ENCODE data around the gene PCDHA10.
A peak's percentile ranks its signal among the peaks of the same experiment; 100 is the strongest.
"Not testable (repeated sequence)": the region's sequence is repeated elsewhere in the genome, so short reads cannot be mapped to it uniquely, and the experiment has no call there.

The PCDHA10 gene

DNA sequence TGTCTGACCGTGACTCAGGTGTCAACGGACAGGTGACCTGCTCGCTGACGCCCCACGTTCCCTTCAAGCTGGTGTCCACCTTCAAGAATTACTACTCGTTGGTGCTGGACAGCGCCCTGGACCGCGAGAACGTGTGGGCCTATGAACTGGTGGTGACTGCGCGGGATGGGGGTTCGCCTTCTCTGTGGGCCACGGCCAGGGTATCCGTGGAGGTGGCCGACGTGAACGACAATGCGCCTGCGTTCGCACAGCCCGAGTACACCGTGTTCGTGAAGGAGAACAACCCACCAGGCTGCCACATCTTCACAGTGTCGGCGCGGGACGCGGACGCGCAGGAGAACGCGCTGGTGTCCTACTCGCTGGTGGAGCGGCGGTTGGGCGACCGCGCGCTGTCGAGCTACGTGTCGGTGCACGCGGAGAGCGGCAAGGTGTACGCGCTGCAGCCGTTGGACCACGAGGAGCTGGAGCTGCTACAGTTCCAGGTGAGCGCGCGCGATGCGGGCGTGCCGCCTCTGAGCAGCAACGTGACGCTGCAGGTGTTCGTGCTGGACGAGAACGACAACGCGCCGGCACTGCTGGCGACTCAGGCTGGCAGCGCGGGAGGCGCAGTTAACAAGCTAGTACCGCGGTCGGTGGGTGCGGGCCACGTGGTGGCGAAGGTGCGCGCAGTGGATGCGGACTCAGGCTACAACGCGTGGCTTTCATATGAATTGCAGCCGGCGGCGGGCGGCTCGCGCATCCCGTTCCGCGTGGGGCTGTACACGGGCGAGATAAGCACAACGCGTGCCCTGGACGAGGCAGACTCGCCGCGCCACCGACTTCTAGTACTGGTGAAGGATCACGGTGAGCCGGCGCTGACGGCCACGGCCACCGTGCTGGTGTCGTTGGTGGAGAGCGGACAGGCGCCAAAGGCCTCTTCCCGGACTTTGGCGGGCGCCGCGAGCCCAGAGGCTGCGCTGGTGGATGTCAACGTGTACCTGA is 14.8 kb downstream of the PCDHA10 start:
- Mint-ChIP-seq H3K9me3 (no peaks in the 10 kb centered on the region), H3K36me3 (no peaks in the 10 kb centered on the region), H3K4me1 (no peaks in the 10 kb centered on the region), H3K4me3 (no peak overlapping the region), H3K27ac (no peak overlapping the region)
- ATAC-seq (no peak), DNase-seq (ENCODE audit: low spot score in 2 of 2) (no peak)

- ATAC-seq (no peak), DNase-seq (ENCODE audit: low spot score in 2 of 2) (no peak)
- Mint-ChIP-seq H3K9me3 (peaks cover 5% of the 10 kb centered on the region), H3K36me3 (no peaks in the 10 kb centered on the region), H3K4me3 (no peak within 1 kb of the TSS), H3K27ac (no peak within 1 kb of the TSS), H3K4me1 (no peaks in the 10 kb centered on the region)
These were observed 19.7 kb downstream of the PCDHA10 start, which contains the start of gene PCDHA12 for GRCh38 chr5:140875085-140876065. Gene PCDHA12 (plus strand): TSS chr5:140875308. CDS start chr5:140875473, 165 bp downstream.

GRCh38 chr5:140876541-140877261 is 21.0 kb downstream of the PCDHA10 start:
- not testable (repeated sequence) for H3K9me3 Mint-ChIP-seq; H3K36me3 Mint-ChIP-seq; H3K4me3 Mint-ChIP-seq; H3K27ac Mint-ChIP-seq; H3K4me1 Mint-ChIP-seq; ATAC-seq; DNase-seq (ENCODE audit: low spot score in 2 of 2)

DNA sequence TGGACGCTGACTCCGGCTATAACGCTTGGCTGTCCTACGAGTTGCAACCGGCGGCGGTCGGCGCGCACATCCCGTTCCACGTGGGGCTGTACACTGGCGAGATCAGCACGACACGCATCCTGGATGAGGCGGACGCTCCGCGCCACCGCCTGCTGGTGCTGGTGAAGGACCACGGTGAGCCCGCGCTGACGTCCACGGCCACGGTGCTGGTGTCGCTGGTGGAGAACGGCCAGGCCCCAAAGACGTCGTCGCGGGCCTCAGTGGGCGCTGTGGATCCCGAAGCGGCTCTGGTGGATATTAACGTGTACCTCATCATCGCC is 21.5 kb downstream of the PCDHA10 start:
- Mint-ChIP-seq H3K36me3 (no peaks in the 10 kb centered on the region), H3K9me3 (peaks cover 8% of the 10 kb centered on the region), H3K4me3 (no peak overlapping the region), H3K4me1 (no peaks in the 10 kb centered on the region), H3K27ac (no peak overlapping the region)
- DNase-seq (ENCODE audit: low spot score in 2 of 2) (no peak), ATAC-seq (no peak)

- no peak within 1 kb of the TSS for H3K4me3 Mint-ChIP-seq
- DNase-seq (ENCODE audit: low spot score in 2 of 2) (no peak), ATAC-seq (no peak)
- peaks cover 8% of the 10 kb centered on the region for H3K9me3 Mint-ChIP-seq
- H3K27ac Mint-ChIP-seq: no peak within 1 kb of the TSS
- H3K36me3 Mint-ChIP-seq: no peaks in the 10 kb centered on the region
- H3K4me1 Mint-ChIP-seq: no peaks in the 10 kb centered on the region
These were observed 26.3 kb downstream of the PCDHA10 start, which contains the start of gene PCDHA13 for GRCh38 chr5:140881889-140882590. Gene PCDHA13 (plus strand): TSS chr5:140882124. CDS start chr5:140882269, 145 bp downstream.

DNA sequence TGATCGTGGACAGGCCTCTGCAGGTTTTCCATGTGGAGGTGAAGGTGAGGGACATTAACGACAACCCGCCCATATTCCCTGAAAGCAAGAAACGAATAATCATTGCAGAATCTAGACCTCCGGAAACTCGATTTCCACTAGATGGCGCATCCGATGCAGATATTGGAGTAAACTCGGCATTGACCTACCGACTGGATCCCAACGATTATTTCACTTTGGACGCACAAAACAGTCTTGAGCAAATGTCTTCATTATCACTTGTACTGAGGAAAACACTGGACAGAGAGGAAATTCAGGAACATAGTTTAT is 26.8 kb downstream of the PCDHA10 start:
- no peak for ATAC-seq
- DNase-seq (ENCODE audit: low spot score in 2 of 2): no peak
- H3K4me1 Mint-ChIP-seq: no peaks in the 10 kb centered on the region
- H3K27ac Mint-ChIP-seq: no peak overlapping the region
- H3K36me3 Mint-ChIP-seq: no peaks in the 10 kb centered on the region
- peaks cover 10% of the 10 kb centered on the region for H3K9me3 Mint-ChIP-seq
- no peak overlapping the region for H3K4me3 Mint-ChIP-seq

DNA sequence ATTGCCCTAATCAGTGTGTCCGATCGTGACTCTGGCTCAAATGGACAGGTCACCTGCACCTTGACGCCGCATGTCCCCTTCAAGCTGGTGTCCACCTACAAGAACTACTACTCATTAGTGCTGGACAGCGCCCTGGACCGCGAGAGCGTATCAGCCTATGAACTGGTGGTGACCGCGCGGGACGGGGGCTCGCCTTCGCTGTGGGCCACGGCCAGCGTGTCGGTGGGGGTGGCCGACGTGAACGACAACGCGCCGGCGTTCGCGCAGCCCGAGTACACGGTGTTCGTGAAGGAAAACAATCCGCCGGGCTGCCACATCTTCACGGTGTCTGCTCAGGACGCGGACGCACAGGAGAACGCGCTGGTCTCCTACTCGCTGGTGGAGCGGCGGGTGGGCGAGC is 27.7 kb downstream of the PCDHA10 start:
- no peak for ATAC-seq
- Mint-ChIP-seq H3K36me3 (no peaks in the 10 kb centered on the region), H3K4me1 (no peaks in the 10 kb centered on the region), H3K27ac (no peak overlapping the region), H3K9me3 (peaks cover 10% of the 10 kb centered on the region), H3K4me3 (no peak overlapping the region)
- no peak for DNase-seq (ENCODE audit: low spot score in 2 of 2)

DNA sequence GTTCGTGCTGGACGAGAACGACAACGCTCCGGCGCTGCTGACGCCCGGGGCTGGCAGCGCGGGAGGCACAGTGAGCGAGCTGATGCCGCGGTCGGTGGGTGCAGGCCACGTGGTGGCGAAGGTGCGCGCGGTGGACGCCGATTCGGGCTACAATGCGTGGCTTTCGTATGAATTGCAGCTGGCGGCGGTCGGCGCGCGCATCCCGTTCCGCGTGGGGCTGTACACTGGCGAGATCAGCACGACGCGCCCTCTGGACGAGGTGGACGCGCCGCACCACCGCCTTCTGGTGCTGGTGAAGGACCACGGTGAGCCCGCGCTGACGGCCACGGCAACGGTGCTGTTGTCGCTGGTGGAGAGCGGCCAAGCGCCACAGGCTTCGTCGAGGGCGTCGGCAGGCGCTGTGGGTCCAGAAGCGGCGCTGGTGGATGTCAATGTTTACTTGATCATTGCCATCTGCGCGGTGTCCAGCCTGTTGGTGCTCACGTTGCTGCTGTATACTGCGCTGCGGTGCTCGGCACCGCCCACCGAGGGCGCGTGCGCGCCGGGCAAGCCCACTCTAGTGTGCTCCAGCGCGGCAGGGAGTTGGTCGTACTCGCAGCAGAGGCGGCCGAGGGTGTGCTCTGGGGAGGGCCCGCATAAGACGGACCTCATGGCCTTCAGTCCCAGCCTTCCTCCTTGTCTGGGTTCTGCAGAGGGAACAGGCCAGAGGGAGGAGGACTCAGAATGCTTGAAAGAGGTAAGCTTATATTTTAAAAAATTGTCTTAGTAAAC is 28.4 kb downstream of the PCDHA10 start:
- Mint-ChIP-seq H3K27ac (no peak overlapping the region), H3K9me3 (peaks cover 6% of the 10 kb centered on the region), H3K36me3 (no peaks in the 10 kb centered on the region), H3K4me3 (no peak overlapping the region), H3K4me1 (no peaks in the 10 kb centered on the region)
- no peak for DNase-seq (ENCODE audit: low spot score in 2 of 2)
- no peak for ATAC-seq

DNA sequence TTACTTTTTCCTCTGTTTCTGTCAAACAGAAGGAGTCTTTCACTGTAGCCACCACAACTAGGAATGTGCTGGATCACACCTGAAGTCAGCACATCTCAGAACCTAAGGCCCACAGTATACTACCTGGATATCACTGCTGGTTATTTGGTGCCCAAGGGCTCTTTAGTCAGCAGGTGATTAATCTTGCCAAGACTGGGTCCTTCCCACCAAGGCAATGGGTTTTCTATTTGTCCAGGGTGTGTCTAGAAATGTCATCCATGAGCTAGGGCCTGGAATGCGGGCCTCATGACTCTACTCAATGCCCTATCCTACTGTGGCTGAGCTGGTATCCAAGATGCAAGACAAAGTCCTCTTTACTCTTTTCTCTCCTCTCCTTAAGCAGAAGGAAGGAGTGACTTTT is 60.6 kb downstream of the PCDHA10 start:
- ATAC-seq: peak; percentile 26
- Mint-ChIP-seq H3K4me1 (no peaks in the 10 kb centered on the region), H3K36me3 (no peaks in the 10 kb centered on the region), H3K27ac (no peak overlapping the region), H3K9me3 (peaks cover 5% of the 10 kb centered on the region), H3K4me3 (no peak overlapping the region)
- no peak for DNase-seq (ENCODE audit: low spot score in 2 of 2)

Data from stimulated activated effector memory CD8-positive, alpha-beta T cell treated with anti-CD3 and anti-CD28 coated beads, Interleukin-12 subunit alpha, Interleukin-12 subunit beta, amount 100 ng/mL, for 72 hours (primary cell).